ENCODE data around the gene LY6G6D.
A peak's percentile ranks its signal among the peaks of the same experiment; 100 is the strongest.

Gene LY6G6D

DNA sequence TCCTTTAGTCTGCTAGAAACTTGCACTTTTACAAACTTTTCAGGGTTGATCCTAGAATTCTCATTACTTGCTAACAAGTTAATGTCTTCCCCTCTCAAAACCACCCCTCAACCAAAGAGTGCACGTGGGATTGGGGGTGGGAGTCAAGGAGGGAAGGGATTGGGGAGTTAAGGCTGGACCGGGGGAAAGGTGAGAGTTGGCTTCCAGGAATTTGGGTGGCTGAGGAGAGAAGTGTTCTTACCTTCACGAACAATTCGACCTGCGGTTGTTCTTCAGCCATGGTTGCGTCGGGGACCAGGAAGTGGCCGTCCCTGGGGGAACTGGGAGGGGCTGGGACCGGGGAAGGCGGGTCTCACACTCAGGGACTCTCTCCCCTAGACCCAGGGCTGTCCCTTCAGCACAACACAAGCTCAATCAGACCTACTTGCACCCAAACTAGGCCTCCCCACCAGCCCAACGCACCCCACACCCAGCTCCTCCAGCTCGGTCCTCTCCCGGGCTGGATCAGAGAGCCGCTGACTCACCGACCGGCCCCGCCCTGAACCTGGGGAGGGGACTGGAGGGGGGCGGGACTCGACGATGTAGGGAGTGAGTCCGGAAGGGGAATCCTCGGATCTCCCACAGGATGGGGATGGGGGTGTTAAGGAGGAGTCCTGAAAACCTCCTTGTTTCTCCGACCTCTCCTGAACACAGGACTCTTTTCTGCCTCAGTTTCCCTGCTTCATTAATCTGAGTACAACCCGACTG is 21.0 kb downstream of the LY6G6D start, which contains the start of gene CLIC1:
Gene CLIC1 (minus strand): TSS at position 510 of the 747 bp plus-strand sequence. CDS start 230 bp downstream, at position 280.
- TF ChIP-seq, protein P1, sequence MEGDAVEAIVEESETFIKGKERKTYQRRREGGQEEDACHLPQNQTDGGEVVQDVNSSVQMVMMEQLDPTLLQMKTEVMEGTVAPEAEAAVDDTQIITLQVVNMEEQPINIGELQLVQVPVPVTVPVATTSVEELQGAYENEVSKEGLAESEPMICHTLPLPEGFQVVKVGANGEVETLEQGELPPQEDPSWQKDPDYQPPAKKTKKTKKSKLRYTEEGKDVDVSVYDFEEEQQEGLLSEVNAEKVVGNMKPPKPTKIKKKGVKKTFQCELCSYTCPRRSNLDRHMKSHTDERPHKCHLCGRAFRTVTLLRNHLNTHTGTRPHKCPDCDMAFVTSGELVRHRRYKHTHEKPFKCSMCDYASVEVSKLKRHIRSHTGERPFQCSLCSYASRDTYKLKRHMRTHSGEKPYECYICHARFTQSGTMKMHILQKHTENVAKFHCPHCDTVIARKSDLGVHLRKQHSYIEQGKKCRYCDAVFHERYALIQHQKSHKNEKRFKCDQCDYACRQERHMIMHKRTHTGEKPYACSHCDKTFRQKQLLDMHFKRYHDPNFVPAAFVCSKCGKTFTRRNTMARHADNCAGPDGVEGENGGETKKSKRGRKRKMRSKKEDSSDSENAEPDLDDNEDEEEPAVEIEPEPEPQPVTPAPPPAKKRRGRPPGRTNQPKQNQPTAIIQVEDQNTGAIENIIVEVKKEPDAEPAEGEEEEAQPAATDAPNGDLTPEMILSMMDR (IDR thresholded peaks at IDR 0.05; ENCODE audit: control insufficient read depth, extremely low read depth, insufficient read depth) = no peak
- no peak for DNase-seq (ENCODE audit: low read depth)
- peak within 1 kb of the TSS; percentile 94 for H3K4me3 ChIP-seq (ENCODE audit: low read depth, low read length)

- TF ChIP-seq, protein P1 (IDR thresholded peaks at IDR 0.05; ENCODE audit: control insufficient read depth, extremely low read depth, insufficient read depth) = no peak
- no peak for DNase-seq (ENCODE audit: low read depth)
- H3K4me3 ChIP-seq (ENCODE audit: low read depth, low read length) = peak overlapping the region; percentile 94
Observed at GRCh38 chr6:31736768-31737314, 21.7 kb downstream of the LY6G6D start.

- TF ChIP-seq, protein P1 (IDR thresholded peaks at IDR 0.05; ENCODE audit: control insufficient read depth, extremely low read depth, insufficient read depth) = no peak
- no peak for DNase-seq (ENCODE audit: low read depth)
- H3K4me3 ChIP-seq (ENCODE audit: low read depth, low read length) = peak overlapping the region; percentile 77
Observed at GRCh38 chr6:31737315-31737990, 22.3 kb downstream of the LY6G6D start.

DNA sequence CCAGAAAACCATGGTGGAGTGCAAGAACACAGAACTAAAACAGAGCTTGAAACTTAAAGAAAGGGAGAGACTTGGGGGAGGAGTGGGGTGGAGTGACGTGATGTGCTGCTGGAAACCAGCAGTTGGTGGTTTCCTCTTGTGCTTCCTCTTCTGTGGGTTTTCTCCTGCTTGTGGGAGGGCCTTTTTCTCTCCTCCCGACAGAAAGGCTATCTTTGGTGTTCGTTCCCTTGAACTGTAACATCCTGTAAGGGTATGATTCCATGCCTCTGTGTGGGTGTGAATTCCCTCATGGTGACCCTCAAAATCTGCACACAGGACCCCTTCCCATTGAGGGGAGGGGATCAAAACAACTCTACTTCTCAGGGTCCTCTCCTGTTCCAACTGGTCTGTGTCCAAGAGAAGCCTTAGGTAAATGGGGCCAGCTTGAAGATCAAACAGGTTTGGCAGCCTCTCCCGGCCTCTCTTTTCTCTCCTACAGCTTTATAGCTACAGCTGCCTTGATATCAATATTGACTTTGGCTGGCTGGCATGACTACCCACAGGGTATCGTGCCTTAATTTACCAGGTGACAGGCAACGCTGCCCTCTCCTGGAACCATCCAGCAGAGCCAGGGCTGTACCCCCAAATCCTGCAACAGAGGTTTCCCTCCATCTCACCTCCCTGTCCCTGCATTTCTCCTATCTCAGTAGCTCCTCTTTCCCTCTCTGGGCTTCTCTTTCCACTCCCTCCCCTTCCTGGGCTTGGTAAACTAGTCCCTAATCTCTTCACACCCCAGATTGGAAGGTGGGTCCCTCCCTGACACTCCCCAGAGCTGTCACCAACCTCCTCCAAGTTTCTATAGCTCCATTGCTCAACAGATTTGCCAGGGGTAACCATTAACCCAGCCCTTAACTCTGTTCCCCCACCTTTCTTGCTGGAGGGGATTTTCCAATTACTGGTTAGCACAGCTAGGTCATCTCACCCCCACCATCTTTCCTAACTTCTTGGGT is 23.1 kb downstream of the LY6G6D start:
- peak; percentile 94 for DNase-seq (ENCODE audit: low read depth)
- TF ChIP-seq, protein P1 (IDR thresholded peaks at IDR 0.05; ENCODE audit: control insufficient read depth, extremely low read depth, insufficient read depth) = peak; percentile 65
- peak overlapping the region; percentile 77 for H3K4me3 ChIP-seq (ENCODE audit: low read depth, low read length)

DNA sequence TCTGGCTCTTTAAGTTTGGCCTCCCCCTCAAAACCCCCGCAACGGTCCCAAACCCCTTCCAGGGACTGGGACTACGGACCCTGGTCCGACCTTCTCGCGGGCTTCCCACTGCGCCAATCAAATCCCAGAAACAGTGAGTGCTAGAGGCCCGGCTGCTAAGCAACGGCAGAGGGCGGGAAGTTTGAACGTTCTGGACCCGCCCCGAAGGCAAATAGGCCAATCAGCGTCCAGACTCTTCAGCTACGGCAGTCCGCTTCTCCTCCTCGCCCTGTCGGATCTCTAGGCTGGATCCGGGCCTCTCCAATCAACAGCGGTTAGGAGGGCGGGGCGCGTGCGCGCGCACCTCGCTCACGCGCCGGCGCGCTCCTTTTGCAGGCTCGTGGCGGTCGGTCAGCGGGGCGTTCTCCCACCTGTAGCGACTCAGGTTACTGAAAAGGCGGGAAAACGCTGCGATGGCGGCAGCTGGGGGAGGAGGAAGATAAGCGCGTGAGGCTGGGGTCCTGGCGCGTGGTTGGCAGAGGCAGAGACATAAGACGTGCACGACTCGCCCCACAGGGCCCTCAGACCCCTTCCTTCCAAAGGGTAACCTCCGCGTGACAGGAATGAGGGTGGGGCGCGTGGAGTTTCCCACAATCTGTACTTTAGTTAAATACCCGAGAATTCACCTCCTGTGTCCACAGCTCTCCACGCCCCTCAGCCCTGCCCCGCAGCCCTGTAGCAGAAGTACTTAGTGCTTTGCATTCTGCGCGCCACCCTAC is 24.7 kb downstream of the LY6G6D start, which contains the start of gene MSH5:
Gene MSH5 (plus strand): TSS at position 367 of the 758 bp plus-strand sequence. CDS start 462 bp downstream, outside the sequence.
- peak within 1 kb of the TSS; percentile 77 for H3K4me3 ChIP-seq (ENCODE audit: low read depth, low read length)
- TF ChIP-seq, protein P1 (IDR thresholded peaks at IDR 0.05; ENCODE audit: control insufficient read depth, extremely low read depth, insufficient read depth) = no peak
- peak; percentile 98 for DNase-seq (ENCODE audit: low read depth)
